Activated naive CD4-positive, alpha-beta T cell treated with anti-CD3 and anti-CD28 coated beads for 36 hours (primary cell): Measurements from ENCODE around the gene RSU1. TPM values are rescaled to one million over a fixed set of nuclear protein-coding genes. Genes with fewer than 3 reads are reported as not detected.

Experiments
- CTCF ChIA-PET: fragments of 350-600 bp; sonication (Branson Sonifier 250); formaldehyde crosslinking; loops from one replicate; lab custom pipeline; 2021; ENCODE audit warnings: antibody characterized with exemption; lab: Charles Lee
- DNase-seq: peaks from one replicate; pipeline ENCODE4 v3.0.0-alpha.2; 2020
- H3K27ac Mint-ChIP-seq: one replicate; pipeline ENCODE4 v1.8.0; 2021; ENCODE audit warnings: mild to moderate bottlenecking, mixed read lengths
- H3K27me3 Mint-ChIP-seq: one replicate; pipeline ENCODE4 v1.8.0; 2021; ENCODE audit warnings: low read depth, mixed read lengths
- H3K36me3 Mint-ChIP-seq: one replicate; pipeline ENCODE4 v1.8.0; 2021; ENCODE audit warnings: low read depth, mixed read lengths
- H3K4me1 Mint-ChIP-seq: one replicate; pipeline ENCODE4 v1.8.0; 2021; ENCODE audit warnings: low read depth, mixed read lengths
- H3K4me3 Mint-ChIP-seq: one replicate; pipeline ENCODE4 v1.8.0; 2021; ENCODE audit warnings: mild to moderate bottlenecking, moderate library complexity, mixed read lengths
- H3K9me3 Mint-ChIP-seq: one replicate; pipeline ENCODE4 v1.8.0; 2021; ENCODE audit warnings: mixed read lengths
- intact Hi-C: fragments of 100-400 bp; cut with micrococcal nuclease; formaldehyde crosslinking; loops from one replicate; pipeline ENCODE4 v1.15.1; 2023
- total RNA-seq, 2 experiments: library from RNA; stranded (reverse); gene quantifications; one replicate each; pipeline ENCODE4 v1.2.3, GENCODE V29; 2021

RSU1 gene
- total RNA-seq, 2 experiments from 2014 or later: 43.4 to 45.1 TPM

GRCh38 chr10:16728266-16728665 lies 89.0 kb downstream of the RSU1 start:
- intact Hi-C loops: no loop called here
- no peak for DNase-seq
- H3K27ac Mint-ChIP-seq: no peak overlapping the region
- no peaks in the 10 kb centered on the region for H3K27me3 Mint-ChIP-seq
- H3K36me3 Mint-ChIP-seq: peaks cover 61% of the 10 kb centered on the region
- no peak overlapping the region for H3K4me3 Mint-ChIP-seq
- peaks cover 6% of the 10 kb centered on the region for H3K9me3 Mint-ChIP-seq
- CTCF ChIA-PET: no interaction called here
- peaks cover 5% of the 10 kb centered on the region for H3K4me1 Mint-ChIP-seq

- H3K4me3 Mint-ChIP-seq: no peak overlapping the region
- no peak for DNase-seq
- CTCF ChIA-PET: no interaction called here
- peaks cover 65% of the 10 kb centered on the region for H3K36me3 Mint-ChIP-seq
- peaks cover 6% of the 10 kb centered on the region for H3K9me3 Mint-ChIP-seq
- H3K4me1 Mint-ChIP-seq: peaks cover 5% of the 10 kb centered on the region
- intact Hi-C loops: no loop called here
- no peaks in the 10 kb centered on the region for H3K27me3 Mint-ChIP-seq
- H3K27ac Mint-ChIP-seq: no peak overlapping the region
Observed at GRCh38 chr10:16727666-16728065, 89.6 kb downstream of the RSU1 start.

GRCh38 chr10:16724509-16724908 lies 92.7 kb downstream of the RSU1 start:
- H3K4me3 Mint-ChIP-seq: no peak overlapping the region
- peaks cover 1% of the 10 kb centered on the region for H3K9me3 Mint-ChIP-seq
- peaks cover 64% of the 10 kb centered on the region for H3K36me3 Mint-ChIP-seq
- intact Hi-C loops: no loop called here
- no peak overlapping the region for H3K27ac Mint-ChIP-seq
- DNase-seq: no peak
- H3K4me1 Mint-ChIP-seq: no peaks in the 10 kb centered on the region
- no peaks in the 10 kb centered on the region for H3K27me3 Mint-ChIP-seq
- CTCF ChIA-PET: no interaction called here

- CTCF ChIA-PET: interaction anchor here (0.6 to 1.4 kb wide), 2 partner anchors 12 to 13 kb away, joined by 3 read pairs; no protein-coding TSS in a partner anchor
Observed at GRCh38 chr10:16720812-16721211, 96.4 kb downstream of the RSU1 start.

GRCh38 chr10:16717622-16718395 lies 99.4 kb downstream of the RSU1 start:
- CTCF ChIA-PET: interaction anchor here (0.7 kb wide), 1 partner anchor 70 kb away, joined by 3 read pairs; no protein-coding TSS in a partner anchor
- H3K27me3 Mint-ChIP-seq: no peaks in the 10 kb centered on the region

More at GRCh38 chr10:16720812-16721211, 96.4 kb downstream of the RSU1 start:
- Mint-ChIP-seq H3K4me3 (no peak overlapping the region), H3K27me3 (no peaks in the 10 kb centered on the region), H3K4me1 (no peaks in the 10 kb centered on the region), H3K9me3 (peaks cover 2% of the 10 kb centered on the region), H3K36me3 (peaks cover 51% of the 10 kb centered on the region), H3K27ac (no peak overlapping the region)
- intact Hi-C loops: no loop called here
- DNase-seq: no peak

GRCh38 chr10:16716051-16716450 lies 101.2 kb downstream of the RSU1 start:
- H3K4me3 Mint-ChIP-seq: no peak overlapping the region
- H3K9me3 Mint-ChIP-seq: peaks cover 28% of the 10 kb centered on the region
- no peak for DNase-seq
- H3K36me3 Mint-ChIP-seq: peaks cover 51% of the 10 kb centered on the region
- H3K27ac Mint-ChIP-seq: no peak overlapping the region
- H3K4me1 Mint-ChIP-seq: peaks cover 2% of the 10 kb centered on the region
- intact Hi-C loops: no loop called here
- H3K27me3 Mint-ChIP-seq: no peaks in the 10 kb centered on the region
- CTCF ChIA-PET: no interaction called here

More at GRCh38 chr10:16717622-16718395, 99.4 kb downstream of the RSU1 start:
- peaks cover 60% of the 10 kb centered on the region for H3K36me3 Mint-ChIP-seq
- H3K4me1 Mint-ChIP-seq: no peaks in the 10 kb centered on the region
- no peak overlapping the region for H3K27ac Mint-ChIP-seq
- H3K4me3 Mint-ChIP-seq: no peak overlapping the region
- intact Hi-C loops: no loop called here
- DNase-seq: no peak
- H3K9me3 Mint-ChIP-seq: peaks cover 20% of the 10 kb centered on the region

- H3K36me3 Mint-ChIP-seq: peaks cover 34% of the 10 kb centered on the region
- H3K4me3 Mint-ChIP-seq: no peak overlapping the region
Observed at GRCh38 chr10:16713290-16713689, 103.9 kb downstream of the RSU1 start.

GRCh38 chr10:16712883-16713282 lies 104.3 kb downstream of the RSU1 start:
- H3K4me3 Mint-ChIP-seq: no peak overlapping the region
- intact Hi-C loops: no loop called here
- H3K9me3 Mint-ChIP-seq: peaks cover 29% of the 10 kb centered on the region
- no peak for DNase-seq
- H3K36me3 Mint-ChIP-seq: peaks cover 34% of the 10 kb centered on the region
- peaks cover 2% of the 10 kb centered on the region for H3K4me1 Mint-ChIP-seq
- CTCF ChIA-PET: no interaction called here
- no peaks in the 10 kb centered on the region for H3K27me3 Mint-ChIP-seq
- no peak overlapping the region for H3K27ac Mint-ChIP-seq

More at GRCh38 chr10:16713290-16713689, 103.9 kb downstream of the RSU1 start:
- H3K9me3 Mint-ChIP-seq: peaks cover 29% of the 10 kb centered on the region
- CTCF ChIA-PET: no interaction called here
- no peak for DNase-seq
- intact Hi-C loops: no loop called here
- no peaks in the 10 kb centered on the region for H3K27me3 Mint-ChIP-seq
- peaks cover 2% of the 10 kb centered on the region for H3K4me1 Mint-ChIP-seq
- no peak overlapping the region for H3K27ac Mint-ChIP-seq

GRCh38 chr10:16700331-16700730 lies 116.9 kb downstream of the RSU1 start:
- CTCF ChIA-PET: no interaction called here
- no peaks in the 10 kb centered on the region for H3K4me1 Mint-ChIP-seq
- peaks cover 2% of the 10 kb centered on the region for H3K9me3 Mint-ChIP-seq
- intact Hi-C loops: no loop called here
- no peak overlapping the region for H3K4me3 Mint-ChIP-seq
- no peak overlapping the region for H3K27ac Mint-ChIP-seq
- DNase-seq: no peak
- no peaks in the 10 kb centered on the region for H3K27me3 Mint-ChIP-seq
- H3K36me3 Mint-ChIP-seq: peaks cover 2% of the 10 kb centered on the region

- CTCF ChIA-PET: no interaction called here
- no peak for DNase-seq
- Mint-ChIP-seq H3K27me3 (no peaks in the 10 kb centered on the region), H3K36me3 (peaks cover 4% of the 10 kb centered on the region), H3K4me1 (no peaks in the 10 kb centered on the region), H3K4me3 (no peak overlapping the region), H3K9me3 (peaks cover 2% of the 10 kb centered on the region), H3K27ac (no peak overlapping the region)
- intact Hi-C loops: no loop called here
Observed at GRCh38 chr10:16699435-16700057, 117.7 kb downstream of the RSU1 start.

- Mint-ChIP-seq H3K9me3 (peaks cover 2% of the 10 kb centered on the region), H3K4me1 (no peaks in the 10 kb centered on the region), H3K27ac (no peak overlapping the region), H3K27me3 (no peaks in the 10 kb centered on the region), H3K4me3 (no peak overlapping the region), H3K36me3 (peaks cover 9% of the 10 kb centered on the region)
- DNase-seq: no peak
- CTCF ChIA-PET: no interaction called here
- intact Hi-C loops: no loop called here
Observed at GRCh38 chr10:16698461-16698860, 118.8 kb downstream of the RSU1 start.

GRCh38 chr10:16690417-16690816 lies 126.8 kb downstream of the RSU1 start:
- intact Hi-C loops: no loop called here
- Mint-ChIP-seq H3K9me3 (no peaks in the 10 kb centered on the region), H3K4me1 (no peaks in the 10 kb centered on the region), H3K4me3 (no peak overlapping the region), H3K27ac (no peak overlapping the region), H3K36me3 (peaks cover 18% of the 10 kb centered on the region), H3K27me3 (no peaks in the 10 kb centered on the region)
- no peak for DNase-seq
- CTCF ChIA-PET: no interaction called here

GRCh38 chr10:16689696-16690095 lies 127.5 kb downstream of the RSU1 start:
- DNase-seq: no peak
- Mint-ChIP-seq H3K27me3 (no peaks in the 10 kb centered on the region), H3K27ac (no peak overlapping the region), H3K9me3 (no peaks in the 10 kb centered on the region), H3K36me3 (peaks cover 18% of the 10 kb centered on the region), H3K4me1 (no peaks in the 10 kb centered on the region), H3K4me3 (no peak overlapping the region)
- CTCF ChIA-PET: no interaction called here
- intact Hi-C loops: no loop called here
